WTC11 (cell line): ENCODE results near the gene BLOC1S3. TPM values are rescaled to one million over a fixed set of nuclear protein-coding genes. Genes with fewer than 3 reads are reported as not detected.

ENCODE experiments used
- ATAC-seq: fragments of 200-7000 bp; cut with Tn5 transposase; 2 replicates; pipeline ENCODE4 v1.10.0; 2021; ENCODE audit warnings: mild to moderate bottlenecking, moderate library complexity
- CTCF ChIA-PET: fragments of 300-600 bp; sonication (Branson Sonifier 250); formaldehyde crosslinking; loops from one replicate; lab custom pipeline; 2021; ENCODE audit warnings: antibody characterized with exemption; lab: Charles Lee
- POLR2A ChIA-PET: fragments of 350-600 bp; sonication (Branson Sonifier 250); formaldehyde crosslinking; loops from one replicate; lab custom pipeline; 2021; ENCODE audit warnings: antibody characterized with exemption; lab: Charles Lee
- DNase-seq: peaks from one replicate; pipeline ENCODE4 v3.0.0; 2021; ENCODE audit warnings: low spot score
- H3K27ac Mint-ChIP-seq: 2 replicates; pipeline ENCODE4 v1.8.0; 2021; ENCODE audit warnings: mixed read lengths
- H3K27me3 Mint-ChIP-seq: 2 replicates; pipeline ENCODE4 v1.8.0; 2021; ENCODE audit warnings: low read depth, mild to moderate bottlenecking, moderate library complexity, mixed read lengths
- H3K36me3 Mint-ChIP-seq: 2 replicates; pipeline ENCODE4 v1.8.0; 2021; ENCODE audit warnings: mixed read lengths
- H3K4me1 Mint-ChIP-seq: 2 replicates; pipeline ENCODE4 v1.8.0; 2022; ENCODE audit warnings: mixed read lengths
- H3K4me3 Mint-ChIP-seq: 2 replicates; pipeline ENCODE4 v1.8.0; 2021; ENCODE audit warnings: mild to moderate bottlenecking, moderate library complexity, mixed read lengths
- H3K9me3 Mint-ChIP-seq: 2 replicates; pipeline ENCODE4 v1.8.0; 2021; ENCODE audit warnings: mixed read lengths
- ARID4B ChIP-seq: sonication (generic); formaldehyde crosslinking; IDR thresholded peaks from 2 replicates; pipeline ENCODE4 v1.8.0; 2023; ENCODE audit warnings: missing genetic modification reagents, mild to moderate bottlenecking, borderline replicate concordance
- EMX1 ChIP-seq: fragments of 250-450 bp; sonication (Bioruptor Pico); IDR thresholded peaks from 2 replicates; pipeline ENCODE4 v1.8.0; 2021; ENCODE audit warnings: mild to moderate bottlenecking
- FOXP4 ChIP-seq: sonication (generic); formaldehyde crosslinking; IDR thresholded peaks from 2 replicates; pipeline ENCODE4 v1.8.0; 2022; ENCODE audit warnings: mild to moderate bottlenecking, missing genetic modification reagents
- GTF2I ChIP-seq: fragments of 250-450 bp; sonication (Bioruptor Pico); conservative IDR thresholded peaks from 2 replicates; pipeline ENCODE4 v1.4.0; 2021; ENCODE audit warnings: mild to moderate bottlenecking
- IRF1 ChIP-seq: sonication (generic); formaldehyde crosslinking; IDR thresholded peaks from 2 replicates; pipeline ENCODE4 v1.8.0; 2023; ENCODE audit warnings: missing genetic modification reagents
- JUN ChIP-seq: sonication (generic); formaldehyde crosslinking; IDR thresholded peaks from 2 replicates; pipeline ENCODE4 v1.8.0; 2023; ENCODE audit warnings: mild to moderate bottlenecking, missing genetic modification reagents
- NFE2L1 ChIP-seq: sonication (generic); formaldehyde crosslinking; IDR thresholded peaks from 2 replicates; pipeline ENCODE4 v1.8.1; 2023; ENCODE audit warnings: missing genetic modification reagents
- PRRX2 ChIP-seq: fragments of 250-450 bp; sonication (Bioruptor Pico); IDR thresholded peaks from 2 replicates; pipeline ENCODE4 v1.8.0; 2021; ENCODE audit warnings: mild to moderate bottlenecking
- RORB ChIP-seq: fragments of 250-450 bp; sonication (Bioruptor Pico); IDR thresholded peaks from 2 replicates; pipeline ENCODE4 v1.9.0; 2021; ENCODE audit warnings: mild to moderate bottlenecking
- SP1 ChIP-seq: sonication (generic); formaldehyde crosslinking; conservative IDR thresholded peaks from 2 replicates; pipeline ENCODE4 v1.8.1; 2022; ENCODE audit warnings: missing genetic modification reagents
- ZMAT4 ChIP-seq: fragments of 250-450 bp; sonication (Bioruptor Pico); IDR thresholded peaks from 2 replicates; pipeline ENCODE4 v1.9.0; 2021; ENCODE audit warnings: mild to moderate bottlenecking
- ZNF232 ChIP-seq: sonication (generic); formaldehyde crosslinking; IDR thresholded peaks from 2 replicates; pipeline ENCODE4 v1.8.0; 2022; ENCODE audit warnings: mild to moderate bottlenecking, missing genetic modification reagents
- ZNF317 ChIP-seq: sonication (generic); formaldehyde crosslinking; IDR thresholded peaks from 2 replicates; pipeline ENCODE4 v1.8.1; 2023; ENCODE audit warnings: low read depth, mild to moderate bottlenecking, moderate library complexity, missing genetic modification reagents, borderline replicate concordance
- ZNF416 ChIP-seq: fragments of 250-450 bp; sonication (Bioruptor Pico); IDR thresholded peaks from 2 replicates; pipeline ENCODE4 v1.9.0; 2021; ENCODE audit warnings: mild to moderate bottlenecking, inconsistent platforms
- ZNF512 ChIP-seq: sonication (generic); formaldehyde crosslinking; IDR thresholded peaks from 2 replicates; pipeline ENCODE4 v1.8.1; 2022; ENCODE audit warnings: missing genetic modification reagents, borderline replicate concordance
- total RNA-seq: library from RNA; stranded (reverse); gene quantifications from 3 replicates; pipeline ENCODE4 v1.2.3, GENCODE V29; 2021
- TF ChIP-seq, protein P1 (sequence below): sonication (generic); formaldehyde crosslinking; IDR thresholded peaks from 2 replicates; pipeline ENCODE4 v1.8.1; 2023; ENCODE audit warnings: mild to moderate bottlenecking, missing genetic modification reagents
- TF ChIP-seq, protein P2 (sequence below): sonication (generic); formaldehyde crosslinking; IDR thresholded peaks from 2 replicates; pipeline ENCODE4 v1.8.0; 2022; ENCODE audit warnings: mild to moderate bottlenecking, missing genetic modification reagents

BLOC1S3 gene
- total RNA-seq, 1 experiment from 2014 or later, result 10.0 TPM

- no peak for TF ChIP-seq IRF1 (CRISPR knock-in tag)
- no peak for TF ChIP-seq RORB (CRISPR knock-in tag)
- no peak for TF ChIP-seq SP1
- TF ChIP-seq, all 79 proteins: peak for 0
Measured at GRCh38 chr19:45166723-45167252, 11.8 kb upstream of the BLOC1S3 start (continued).

- ChIA-PET POLR2A (no interaction called here), CTCF (interaction anchor here (1.2 to 5.9 kb wide), 2 partner anchors 10 to 17 kb away, joined by 3 to 73 read pairs; partner anchors contain the start of genes BLOC1S3 and TRAPPC6A)
- no peak for DNase-seq
- no peak for ATAC-seq
- H3K4me3 Mint-ChIP-seq, result no peak overlapping the region
- no peaks in the 10 kb centered on the region for H3K36me3 Mint-ChIP-seq
- peaks cover 6% of the 10 kb centered on the region for H3K4me1 Mint-ChIP-seq
- no peak for TF ChIP-seq ZMAT4 (CRISPR knock-in tag)
- no peak for TF ChIP-seq ARID4B (CRISPR knock-in tag)
- no peak for TF ChIP-seq JUN (CRISPR knock-in tag)
- no peak for TF ChIP-seq PRRX2 (CRISPR knock-in tag)
- no peak for TF ChIP-seq GTF2I (CRISPR knock-in tag)
- no peak for TF ChIP-seq ZNF232 (CRISPR knock-in tag)
- H3K27ac Mint-ChIP-seq, result no peak overlapping the region
- no peaks in the 10 kb centered on the region; the same call in 1 of the 2 replicates for H3K27me3 Mint-ChIP-seq
- H3K9me3 Mint-ChIP-seq, result no peaks in the 10 kb centered on the region
Measured at GRCh38 chr19:45168767-45169351, 9.7 kb upstream of the BLOC1S3 start.

- no peak overlapping the region for H3K4me3 Mint-ChIP-seq
- CTCF ChIA-PET, result interaction anchor here (1.2 to 1.7 kb wide), 2 partner anchors 17 to 18 kb away, joined by 3 to 5 read pairs; no protein-coding TSS in a partner anchor
- no peak for DNase-seq
- TF ChIP-seq ZNF317 (no peak), FOXP4 (CRISPR knock-in tag) (no peak), ZNF512 (CRISPR knock-in tag) (no peak), NFE2L1 (no peak), EMX1 (CRISPR knock-in tag) (no peak), ZNF416 (CRISPR knock-in tag) (no peak)
- TF ChIP-seq, protein P1, sequence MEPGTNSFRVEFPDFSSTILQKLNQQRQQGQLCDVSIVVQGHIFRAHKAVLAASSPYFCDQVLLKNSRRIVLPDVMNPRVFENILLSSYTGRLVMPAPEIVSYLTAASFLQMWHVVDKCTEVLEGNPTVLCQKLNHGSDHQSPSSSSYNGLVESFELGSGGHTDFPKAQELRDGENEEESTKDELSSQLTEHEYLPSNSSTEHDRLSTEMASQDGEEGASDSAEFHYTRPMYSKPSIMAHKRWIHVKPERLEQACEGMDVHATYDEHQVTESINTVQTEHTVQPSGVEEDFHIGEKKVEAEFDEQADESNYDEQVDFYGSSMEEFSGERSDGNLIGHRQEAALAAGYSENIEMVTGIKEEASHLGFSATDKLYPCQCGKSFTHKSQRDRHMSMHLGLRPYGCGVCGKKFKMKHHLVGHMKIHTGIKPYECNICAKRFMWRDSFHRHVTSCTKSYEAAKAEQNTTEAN (CRISPR knock-in tag), result no peak
- TF ChIP-seq, protein P2, sequence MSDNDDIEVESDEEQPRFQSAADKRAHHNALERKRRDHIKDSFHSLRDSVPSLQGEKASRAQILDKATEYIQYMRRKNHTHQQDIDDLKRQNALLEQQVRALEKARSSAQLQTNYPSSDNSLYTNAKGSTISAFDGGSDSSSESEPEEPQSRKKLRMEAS (CRISPR knock-in tag), result no peak
- TF ChIP-seq, all 79 proteins: peak for 0
- no peak overlapping the region for H3K27ac Mint-ChIP-seq
- peaks cover 6% of the 10 kb centered on the region for H3K4me1 Mint-ChIP-seq
- ATAC-seq, result no peak
- no peaks in the 10 kb centered on the region for H3K36me3 Mint-ChIP-seq
- POLR2A ChIA-PET, result no interaction called here
- no peaks in the 10 kb centered on the region; the same call in 1 of the 2 replicates for H3K27me3 Mint-ChIP-seq
- H3K9me3 Mint-ChIP-seq, result no peaks in the 10 kb centered on the region
Measured at GRCh38 chr19:45169602-45170001, 9.0 kb upstream of the BLOC1S3 start.
